GM18909 (cell line): ENCODE data around the gene UBE2B.
"Not testable (repeated sequence)": the region's sequence is repeated elsewhere in the genome, so short reads cannot be mapped to it uniquely, and the experiment has no call there.

Experiments used
- ATAC-seq: cut with Tn5 transposase; IDR thresholded peaks from one replicate; pipeline ENCODE4 v1.9.1; 2021; ENCODE audit warnings: mild to moderate bottlenecking; ENCODE audit not compliant: unreplicated experiment, poor library complexity

Gene UBE2B

GRCh38 chr5:134397196-134397595 lies 25.8 kb downstream of the UBE2B start:
- no peak for ATAC-seq

DNA sequence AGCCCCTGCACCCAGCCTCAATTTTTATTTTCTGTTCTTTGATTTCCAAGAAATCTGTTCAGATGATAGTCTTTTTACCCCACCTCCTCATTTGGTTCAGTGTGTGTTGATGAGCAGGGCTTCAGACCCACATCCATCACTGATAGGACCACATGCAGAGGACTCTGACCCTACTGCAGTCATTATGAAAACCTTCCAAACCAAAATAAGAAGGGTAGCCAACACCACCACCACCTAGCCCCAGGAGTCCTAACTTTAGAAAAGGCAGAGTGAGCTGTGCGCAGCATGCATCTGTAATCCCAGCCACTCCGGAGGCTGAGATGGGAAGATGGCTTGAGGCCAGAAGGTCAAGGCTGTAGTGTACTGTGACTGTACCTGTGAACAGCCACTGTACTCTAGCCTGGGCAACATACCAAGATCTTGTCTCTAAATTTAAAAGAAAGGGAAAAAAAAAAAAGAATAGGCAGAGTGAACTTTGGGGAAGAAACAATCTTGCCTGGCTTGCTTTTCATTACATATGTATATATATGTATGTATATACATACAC lies 27.3 kb downstream of the UBE2B start:
- ATAC-seq, result no peak

DNA sequence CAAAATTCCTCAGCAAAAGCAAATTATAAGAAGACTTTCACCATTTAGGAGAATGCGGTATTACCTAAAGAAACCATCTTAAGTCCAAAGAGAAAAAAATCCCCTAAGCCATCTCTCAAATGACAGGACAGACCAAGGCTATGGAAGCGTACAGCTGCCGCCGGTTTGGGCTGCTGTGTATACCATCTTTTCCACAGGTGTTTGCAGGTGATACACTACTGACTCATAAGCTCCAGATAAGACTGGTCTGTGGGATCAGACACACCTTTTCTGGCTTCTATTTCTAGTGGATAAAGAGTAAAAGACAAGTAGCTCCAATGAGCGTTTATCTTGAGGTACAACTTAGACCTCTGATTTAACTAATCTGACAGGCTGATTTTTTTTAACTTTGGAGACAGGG lies 32.6 kb downstream of the UBE2B start:
- no peak for ATAC-seq

GRCh38 chr5:134406390-134406789 lies 35.0 kb downstream of the UBE2B start:
- ATAC-seq, result no peak

- no peak for ATAC-seq
Observed at GRCh38 chr5:134409321-134409720, 38.0 kb downstream of the UBE2B start.

GRCh38 chr5:134410822-134411221 lies 39.5 kb downstream of the UBE2B start:
- ATAC-seq, result no peak

DNA sequence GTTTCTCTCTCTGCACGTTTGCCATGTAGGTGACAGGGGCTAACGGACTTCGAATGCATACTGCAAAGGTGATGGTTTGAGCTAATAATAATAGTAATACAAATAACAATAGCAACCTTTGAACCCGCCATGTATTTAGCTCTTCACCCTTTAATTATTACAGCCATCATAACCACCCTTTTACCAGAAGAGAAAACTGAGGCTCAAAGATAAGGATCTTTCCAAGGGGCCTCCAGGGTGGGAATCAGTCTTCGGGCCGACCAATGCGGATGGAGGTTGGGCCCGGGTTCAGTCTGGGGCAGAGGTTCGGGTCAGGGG lies 39.8 kb downstream of the UBE2B start:
- no peak for ATAC-seq

DNA sequence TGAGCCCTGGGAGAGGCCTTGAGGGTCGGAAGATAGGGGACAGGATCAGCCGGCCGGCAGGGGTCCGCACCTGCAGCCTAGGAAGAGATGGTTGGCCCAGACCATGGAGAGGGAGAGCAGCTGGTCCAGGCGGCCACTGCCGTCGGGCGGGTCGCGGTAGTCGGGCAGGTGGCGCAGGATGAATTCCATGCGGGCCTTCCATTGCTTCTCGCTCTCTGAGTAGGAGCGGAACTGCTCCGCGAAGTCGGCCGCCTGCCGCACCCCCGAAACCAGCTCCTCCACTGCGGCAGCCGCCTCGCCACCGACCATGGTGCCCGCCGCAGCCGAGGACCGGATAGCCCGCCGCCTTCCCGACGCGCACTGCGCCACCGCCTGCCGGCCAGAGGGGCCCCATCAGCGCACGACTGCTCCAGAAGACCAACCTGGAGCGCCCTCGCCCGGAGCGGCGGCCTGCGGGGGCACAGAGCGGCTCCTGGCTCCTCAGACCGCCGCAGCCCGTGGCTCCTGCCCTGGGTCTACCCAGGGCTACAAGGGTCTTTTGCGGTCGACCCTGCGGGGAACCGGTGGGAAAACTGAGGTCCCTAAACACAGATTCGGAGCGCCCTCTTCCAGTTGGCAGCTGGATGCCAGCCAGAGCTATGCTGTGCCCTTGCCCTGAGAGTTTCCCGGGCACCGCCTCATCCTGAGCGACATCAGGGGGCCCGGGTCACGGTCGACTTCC lies 40.3 kb downstream of the UBE2B start, which contains the start of gene CDKN2AIPNL:
Gene CDKN2AIPNL, minus strand, starts transcription at position 336 of the 721 bp plus-strand sequence. Its CDS starts 27 bp downstream, at position 309.
- ATAC-seq, result peak; percentile 96

DNA sequence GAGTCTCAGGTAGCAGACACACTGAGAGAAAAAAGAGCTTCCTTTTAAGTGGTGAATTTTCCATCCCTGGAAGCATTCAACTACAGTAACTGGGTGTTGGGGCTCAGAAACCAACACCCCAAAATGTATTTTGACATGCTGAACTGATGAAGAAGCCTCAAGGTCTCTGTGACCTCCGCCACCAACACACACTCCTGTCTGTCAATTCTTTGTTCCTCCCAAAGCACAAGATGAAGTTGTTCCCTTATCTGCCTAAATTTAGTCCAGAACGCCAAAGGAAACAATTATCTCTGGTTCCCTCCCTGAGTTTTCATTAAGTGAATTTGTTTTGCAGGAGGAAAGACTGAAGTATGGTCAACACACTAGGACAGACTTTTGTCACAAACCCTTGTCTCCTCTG lies 41.7 kb downstream of the UBE2B start:
- ATAC-seq, result no peak

DNA sequence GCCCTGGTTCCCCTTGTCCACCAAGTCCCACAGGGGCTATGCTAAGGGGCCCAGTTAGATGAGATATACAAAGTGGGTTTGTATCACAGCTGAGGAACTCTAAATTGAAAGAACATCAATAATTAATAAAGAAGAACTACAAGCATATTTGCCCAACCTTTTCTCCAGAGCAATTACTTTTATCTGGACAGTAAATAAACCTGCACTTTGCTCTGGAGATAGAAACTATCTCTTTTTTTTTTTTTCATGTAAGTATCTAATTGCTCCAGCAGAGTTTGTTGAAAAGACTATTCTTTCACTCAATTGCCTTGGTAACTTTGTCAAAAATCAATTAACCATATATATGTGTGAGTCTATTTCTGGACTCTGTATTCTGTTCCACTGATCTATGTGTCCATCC lies 46.3 kb downstream of the UBE2B start:
- no peak for ATAC-seq

GRCh38 chr5:134418958-134419357 lies 47.6 kb downstream of the UBE2B start:
- no peak for ATAC-seq

DNA sequence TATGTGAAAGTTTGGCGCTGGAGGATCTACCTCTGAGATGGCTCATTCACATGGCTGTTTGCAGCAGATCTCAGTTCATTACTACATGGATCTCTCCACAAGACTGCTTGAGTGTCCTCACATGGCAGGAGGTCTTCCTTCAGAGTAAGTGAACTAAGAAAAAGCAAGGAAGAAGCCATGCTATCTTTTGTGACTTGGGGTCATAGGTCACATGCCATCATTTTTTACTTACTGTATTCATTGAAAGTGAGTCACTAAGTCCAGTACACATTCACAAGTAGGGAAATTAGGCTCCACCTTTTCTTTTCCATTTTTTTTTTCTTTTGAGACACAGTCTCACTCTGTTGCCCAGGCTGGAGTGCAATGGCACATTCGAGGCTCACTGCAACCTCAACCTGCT lies 49.0 kb downstream of the UBE2B start:
- no peak for ATAC-seq

DNA sequence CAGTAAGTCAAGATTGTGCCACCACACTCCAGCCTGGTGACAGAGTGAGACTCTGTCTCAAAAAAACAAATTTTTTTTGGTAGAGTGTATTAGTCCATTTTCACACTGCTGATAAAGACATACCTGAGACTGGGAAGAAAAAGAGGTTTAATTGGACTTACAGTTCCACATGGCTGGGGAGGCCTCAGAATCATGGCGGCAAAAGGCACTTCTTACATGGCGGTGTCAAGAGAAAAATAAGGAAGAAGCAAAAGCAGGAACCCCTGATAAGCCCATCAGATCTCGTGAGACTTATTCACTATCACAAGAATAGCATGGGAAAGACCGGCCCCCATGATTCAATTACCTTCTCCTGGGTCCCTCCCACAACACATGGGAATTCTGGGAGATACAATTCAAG lies 49.7 kb downstream of the UBE2B start:
- ATAC-seq, result not testable (repeated sequence)

GRCh38 chr5:134422791-134423365 lies 51.5 kb downstream of the UBE2B start:
- no peak for ATAC-seq

GRCh38 chr5:134423376-134423775 lies 52.0 kb downstream of the UBE2B start:
- no peak for ATAC-seq

- ATAC-seq, result no peak
Observed at GRCh38 chr5:134426361-134426760, 55.0 kb downstream of the UBE2B start.

DNA sequence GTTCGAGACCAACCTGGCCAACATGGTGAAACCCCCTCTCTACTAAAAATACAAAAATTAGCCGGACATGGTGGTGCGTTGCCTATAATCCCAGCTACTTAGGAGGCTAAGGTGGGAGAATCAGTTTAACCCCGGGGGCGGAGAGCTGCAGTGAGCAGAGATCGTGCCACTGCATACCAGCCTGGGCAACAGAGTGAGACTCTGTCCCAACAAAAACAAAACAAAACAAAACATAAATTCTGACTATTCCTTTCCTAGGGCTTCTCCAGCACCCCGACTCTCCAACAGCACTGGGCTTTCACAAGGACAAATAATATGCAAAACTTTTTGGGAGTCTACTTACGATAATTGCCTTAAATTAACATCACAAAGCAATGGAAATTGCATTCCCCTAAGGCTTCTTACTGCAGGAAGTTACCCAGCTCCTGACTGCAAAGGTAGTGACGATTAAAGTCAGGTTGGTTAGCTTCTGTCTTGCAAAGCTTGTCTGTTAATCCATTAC lies 56.2 kb downstream of the UBE2B start:
- no peak for ATAC-seq

- no peak for ATAC-seq
Observed at GRCh38 chr5:134430001-134430569, 58.7 kb downstream of the UBE2B start.

DNA sequence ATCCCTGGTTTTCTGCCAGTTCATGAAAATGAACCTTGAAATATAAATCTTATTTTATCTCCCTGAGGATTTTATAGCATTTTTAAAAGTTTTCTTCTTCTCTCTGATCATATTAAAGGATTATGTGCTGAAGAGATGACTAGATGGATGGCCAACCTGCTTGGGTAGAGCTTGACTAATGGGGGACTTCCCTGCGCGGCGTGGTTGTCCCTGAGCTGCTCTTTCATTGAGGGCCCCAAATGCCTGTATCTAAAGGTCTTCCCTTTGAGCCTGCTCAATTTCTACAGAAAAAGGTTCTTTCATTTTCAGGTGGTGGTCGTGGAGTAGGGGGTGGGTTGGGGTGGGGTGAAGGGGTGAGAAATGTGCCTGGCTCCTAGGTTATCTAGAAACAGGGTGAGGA lies 60.8 kb downstream of the UBE2B start:
- no peak for ATAC-seq

DNA sequence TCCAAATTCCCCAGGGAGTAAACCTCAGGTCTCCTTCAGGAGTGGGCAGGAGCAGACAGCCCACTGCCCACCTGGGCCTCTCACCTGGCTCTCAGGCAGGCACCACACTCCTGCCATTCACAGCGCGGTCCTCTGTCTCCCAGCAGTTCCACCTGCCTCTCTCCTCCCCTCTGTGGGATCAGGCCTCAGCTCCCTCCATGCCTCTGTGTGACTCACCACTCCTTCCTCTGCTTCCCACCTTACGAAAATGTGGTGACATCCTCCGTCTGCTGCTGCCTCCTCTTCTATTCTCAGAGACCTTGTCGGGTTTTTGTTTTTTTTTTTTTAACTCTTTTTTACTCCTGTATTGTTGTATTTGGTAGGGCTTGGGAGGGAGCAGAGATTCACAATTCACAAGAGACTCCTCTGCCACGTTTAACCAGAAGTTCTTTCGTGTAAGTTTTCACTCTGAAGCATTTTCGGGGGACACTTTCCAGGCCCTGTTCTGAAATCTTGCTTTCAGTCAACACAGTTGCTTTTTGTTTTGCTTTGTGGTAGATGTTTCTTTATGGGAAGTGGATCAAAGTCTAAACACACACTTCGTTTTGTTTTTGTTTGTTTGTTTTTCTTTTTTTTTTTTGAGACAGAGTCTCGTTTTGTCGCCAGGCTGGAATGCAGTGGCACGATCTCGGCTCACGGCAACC lies 61.4 kb downstream of the UBE2B start:
- ATAC-seq, result no peak

DNA sequence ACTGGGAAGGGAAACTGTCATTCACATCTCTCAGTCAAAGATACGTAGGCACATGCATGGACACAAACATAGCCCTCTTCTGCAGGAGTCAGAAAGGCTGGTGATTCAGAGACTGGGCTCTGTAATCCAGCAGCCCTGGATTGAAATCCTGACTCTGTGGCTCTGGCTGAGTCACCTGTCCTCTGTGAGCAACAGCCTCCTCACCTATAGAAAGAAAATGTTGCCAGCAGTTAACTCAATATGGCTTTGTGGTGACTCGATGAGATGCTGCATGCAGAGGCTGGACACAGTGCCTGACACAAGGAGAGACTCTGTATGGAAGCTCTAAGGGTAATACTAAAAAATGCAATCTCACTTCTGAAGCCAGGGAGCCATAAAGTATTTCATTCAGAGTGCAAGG lies 64.2 kb downstream of the UBE2B start:
- ATAC-seq, result no peak
